Measurements from ENCODE around the gene TMEM132D.

The TMEM132D gene

DNA sequence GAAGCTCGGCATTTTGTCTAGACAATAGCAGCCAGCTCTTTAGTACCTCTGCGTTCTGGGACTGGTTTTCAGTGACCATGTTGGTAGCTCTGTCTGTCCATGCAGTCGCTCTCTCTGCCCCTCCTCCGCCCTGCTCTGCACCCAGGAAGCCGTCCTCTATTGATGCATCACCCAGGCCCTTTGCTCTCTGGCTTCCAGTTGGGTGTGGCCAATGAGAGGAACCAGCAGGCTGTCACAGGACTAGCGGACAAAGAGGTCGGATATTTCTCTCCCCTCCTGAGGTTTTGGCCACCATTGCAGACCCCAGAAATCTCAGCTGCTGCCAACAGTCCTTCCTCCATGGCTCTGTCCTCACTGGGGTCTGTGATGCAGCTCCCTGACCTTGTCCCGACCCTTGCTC lies 180.6 kb downstream of the TMEM132D start:
- no peak for DNase-seq (ENCODE audit: low read depth in 2 of 2)

DNA sequence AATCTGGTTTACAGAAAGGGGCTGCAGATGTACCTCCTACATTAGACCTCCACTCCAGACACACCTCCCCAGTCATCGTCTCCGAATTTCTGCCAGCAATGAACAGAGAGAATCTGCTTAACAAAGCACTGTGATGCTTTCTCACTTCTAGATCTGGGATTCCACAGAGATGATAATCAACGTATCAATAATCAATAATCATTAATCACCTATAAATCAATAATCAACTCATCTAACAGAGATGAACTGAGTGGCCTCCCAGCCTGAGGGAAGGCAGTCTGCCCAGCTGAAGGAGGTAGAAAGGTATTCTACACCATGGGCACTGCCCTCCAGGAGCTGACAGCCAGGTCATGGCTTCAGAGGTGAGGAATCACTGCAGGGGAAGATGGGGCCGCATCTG lies 183.2 kb downstream of the TMEM132D start:
- DNase-seq (ENCODE audit: low read depth in 2 of 2) = no peak

DNA sequence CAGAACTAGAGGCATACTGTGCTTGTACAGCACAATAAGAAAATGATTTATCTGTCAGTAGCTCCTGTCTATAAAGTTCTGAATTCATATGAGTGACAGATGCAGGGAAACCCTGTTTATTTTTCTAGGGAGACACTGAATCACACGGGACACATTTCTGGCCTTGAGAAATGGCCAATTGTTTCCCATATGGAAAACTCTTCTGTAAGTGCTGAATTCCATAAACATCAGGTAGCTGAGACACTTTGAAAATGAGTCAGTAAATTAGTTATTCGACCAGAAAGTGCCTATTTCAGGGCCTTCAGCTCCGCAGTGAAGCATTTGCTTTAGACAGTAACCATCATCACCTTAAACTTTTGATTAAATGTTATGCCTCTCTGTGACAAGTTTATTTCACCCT lies 184.4 kb downstream of the TMEM132D start:
- no peak for DNase-seq (ENCODE audit: low read depth in 2 of 2)

DNA sequence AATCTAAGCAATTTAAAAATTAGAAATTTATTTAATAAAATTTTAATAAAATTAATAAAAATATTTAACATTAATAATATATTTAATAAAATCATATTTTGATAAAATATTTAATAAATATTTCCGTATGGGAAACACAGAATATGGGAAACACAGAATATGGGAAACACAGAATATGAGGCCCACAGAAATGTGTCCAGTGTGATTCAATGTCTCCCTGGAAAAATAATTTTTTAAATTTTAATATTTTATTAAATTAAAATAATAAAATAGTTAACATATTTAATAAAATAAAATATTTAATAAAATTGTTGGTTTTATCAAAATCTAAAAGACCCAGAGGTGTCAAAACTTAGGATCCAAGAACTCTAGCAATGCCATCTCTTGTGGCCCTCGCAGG lies 186.4 kb downstream of the TMEM132D start:
- DNase-seq (ENCODE audit: low read depth in 2 of 2) = no peak

DNA sequence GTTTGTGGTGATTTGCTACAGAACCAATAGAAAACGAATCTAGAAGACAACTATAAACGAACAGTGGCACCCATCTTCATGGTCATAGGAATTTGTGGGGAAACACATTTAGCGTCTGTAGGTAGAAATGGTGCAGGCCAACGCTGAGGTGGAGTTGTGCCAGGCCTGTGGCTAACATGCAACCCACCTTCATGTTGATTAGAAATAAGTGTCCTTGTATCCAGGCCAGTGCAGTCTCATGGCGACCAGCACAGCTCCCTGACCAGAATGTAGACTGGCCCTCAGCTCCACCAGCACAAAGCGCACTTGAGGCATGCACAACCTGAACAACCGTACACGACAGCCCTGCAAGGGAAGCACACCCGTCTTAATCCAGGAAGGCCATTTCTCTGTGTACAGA lies 187.0 kb downstream of the TMEM132D start:
- no peak for DNase-seq (ENCODE audit: low read depth in 2 of 2)

DNA sequence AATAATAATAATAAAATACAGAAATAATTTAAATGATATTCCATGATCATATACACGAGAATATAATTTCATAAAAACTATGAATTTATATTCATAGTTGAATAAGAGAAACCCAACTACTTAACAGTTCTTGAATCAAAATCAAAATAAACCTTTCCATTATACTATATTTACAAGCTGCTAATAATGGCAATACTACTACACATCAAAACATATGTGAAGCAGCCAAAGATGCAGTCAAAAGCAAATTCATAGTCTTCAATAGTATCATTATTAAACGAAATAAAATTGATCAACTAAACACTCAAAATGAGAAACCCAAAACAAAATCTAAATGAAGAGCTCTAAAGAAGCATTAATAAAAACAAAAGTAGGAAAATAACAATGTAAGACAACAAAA lies 197.1 kb downstream of the TMEM132D start:
- no peak for DNase-seq (ENCODE audit: low read depth in 2 of 2)

DNA sequence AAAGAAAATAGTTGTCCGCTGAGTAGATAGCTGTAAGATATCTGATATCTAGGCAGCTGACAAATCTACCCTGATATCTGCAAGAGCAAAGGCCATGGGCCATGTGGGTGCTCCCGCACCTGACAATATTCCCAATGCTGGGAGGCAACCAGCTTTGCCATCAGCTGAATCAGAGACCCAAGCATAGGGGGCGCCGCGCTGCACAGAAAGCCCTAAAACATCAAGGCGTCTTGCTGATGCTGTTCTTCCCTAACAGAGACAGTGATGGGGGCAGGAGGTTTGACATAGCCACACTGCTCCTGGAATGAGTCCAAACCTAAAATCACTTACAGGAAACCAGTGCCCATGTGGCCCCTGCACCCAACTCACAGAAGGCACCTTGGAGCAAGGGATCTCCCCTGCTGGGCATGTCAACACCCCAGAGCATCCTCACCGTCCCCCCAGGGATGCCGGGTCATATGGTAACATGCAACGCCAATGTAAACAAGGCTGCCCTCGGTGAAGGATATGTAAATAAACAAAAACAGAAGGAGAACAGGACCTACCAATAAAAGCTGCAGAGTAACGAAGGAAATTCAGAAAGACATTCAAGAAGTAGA lies 199.5 kb downstream of the TMEM132D start:
- no peak for DNase-seq (ENCODE audit: low read depth in 2 of 2)

DNA sequence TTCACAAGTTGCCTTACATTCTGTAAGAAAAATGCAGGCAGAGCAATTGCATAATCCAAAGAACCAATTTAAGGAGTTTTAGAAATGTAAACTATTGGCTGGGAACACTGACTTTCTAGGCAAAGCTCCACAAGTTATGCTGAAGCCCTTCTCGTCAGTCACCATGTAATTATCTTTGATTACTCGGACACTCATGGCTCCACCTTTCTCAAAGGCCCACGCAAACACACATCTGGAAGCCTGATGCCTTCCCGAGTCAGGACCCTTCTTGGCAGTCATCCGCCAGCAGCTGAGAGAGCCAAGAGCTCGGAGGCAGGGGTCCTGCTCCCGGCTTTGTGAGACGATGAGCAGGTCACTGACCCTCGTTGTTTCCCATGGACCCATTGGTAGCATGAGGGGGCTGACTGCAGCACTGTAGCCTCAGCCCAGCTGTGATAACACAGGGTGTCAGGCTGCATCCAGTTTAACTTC lies 202.2 kb downstream of the TMEM132D start:
- no peak for DNase-seq (ENCODE audit: low read depth in 2 of 2)

DNA sequence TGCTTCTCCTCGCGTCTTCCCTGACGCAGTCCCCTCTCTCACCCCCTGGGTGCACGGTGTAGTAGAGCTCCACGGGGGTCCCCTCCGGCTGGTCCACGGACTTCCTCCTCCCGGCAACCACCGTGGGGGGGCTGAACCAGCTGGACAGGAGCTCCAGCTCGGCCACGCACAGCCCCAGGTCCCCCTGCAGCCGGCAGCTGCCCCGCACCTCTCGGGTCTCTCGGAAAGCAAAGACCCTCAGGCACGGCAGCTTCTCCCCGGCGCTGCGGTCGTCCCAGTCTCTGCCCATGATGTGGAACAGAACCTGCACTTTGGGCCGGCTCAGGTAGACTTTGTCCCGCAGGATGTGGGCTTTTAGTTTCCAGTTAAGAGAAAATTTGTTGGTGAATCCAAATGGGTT lies 203.8 kb downstream of the TMEM132D start:
- DNase-seq (ENCODE audit: low read depth in 2 of 2) = no peak

DNA sequence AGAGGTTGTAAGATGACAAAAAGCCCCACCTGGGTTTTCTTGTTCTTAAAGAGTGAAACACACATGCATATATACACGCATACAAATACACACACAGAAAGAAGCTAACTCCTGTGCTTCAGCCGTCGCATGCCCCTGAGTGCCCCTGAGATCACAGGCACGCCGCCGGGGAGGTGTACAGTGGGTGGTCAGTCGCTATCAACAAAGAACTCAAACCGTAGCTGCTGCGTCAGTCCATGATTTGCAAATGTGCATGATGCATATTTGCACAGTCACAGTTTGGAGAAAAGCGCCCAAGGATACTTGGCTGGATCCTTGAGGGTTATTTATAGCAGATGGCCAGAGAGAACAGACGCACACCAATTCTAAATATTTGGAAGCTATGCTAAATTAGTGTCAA lies 206.9 kb downstream of the TMEM132D start:
- no peak for DNase-seq (ENCODE audit: low read depth in 2 of 2)

DNA sequence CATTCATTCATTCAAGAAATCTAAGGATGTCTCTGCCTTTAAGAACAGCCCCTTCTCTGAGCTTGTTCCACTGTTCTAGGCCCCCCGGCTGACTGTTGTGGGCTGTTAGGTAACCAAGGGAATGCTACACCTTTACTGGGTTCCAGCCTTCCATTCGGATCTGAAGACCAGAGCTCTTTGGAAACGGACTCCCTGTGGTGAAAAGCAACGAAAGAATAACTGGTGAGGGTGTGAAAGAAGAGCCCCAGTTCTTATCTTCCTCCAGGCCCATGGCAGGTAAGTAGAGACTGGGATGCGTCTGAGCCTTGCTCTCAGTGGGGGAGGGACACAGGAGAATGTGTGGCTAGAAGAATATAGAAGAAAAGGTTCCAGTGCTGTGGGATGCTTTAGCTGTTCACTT lies 207.4 kb downstream of the TMEM132D start:
- no peak for DNase-seq (ENCODE audit: low read depth in 2 of 2)

DNA sequence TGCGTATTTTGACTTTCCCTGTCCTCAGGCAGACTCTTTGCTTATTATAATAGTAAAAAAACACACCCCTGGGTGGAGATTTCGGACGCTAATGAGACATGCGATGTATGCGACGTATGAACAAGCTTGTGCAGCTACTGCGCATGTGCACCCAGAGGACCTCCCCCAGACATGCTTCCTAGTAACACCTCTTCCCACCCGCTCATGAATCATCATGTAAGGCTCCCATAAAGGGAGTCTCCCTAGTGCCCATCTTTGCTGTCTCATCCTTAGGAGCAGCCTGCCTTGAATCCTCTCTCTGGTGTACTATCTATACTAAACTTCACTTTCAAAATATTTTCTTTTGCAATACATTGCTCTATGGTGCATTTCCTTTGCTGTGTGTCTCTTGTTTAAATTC lies 210.1 kb downstream of the TMEM132D start:
- no peak for DNase-seq (ENCODE audit: low read depth in 2 of 2)

DNA sequence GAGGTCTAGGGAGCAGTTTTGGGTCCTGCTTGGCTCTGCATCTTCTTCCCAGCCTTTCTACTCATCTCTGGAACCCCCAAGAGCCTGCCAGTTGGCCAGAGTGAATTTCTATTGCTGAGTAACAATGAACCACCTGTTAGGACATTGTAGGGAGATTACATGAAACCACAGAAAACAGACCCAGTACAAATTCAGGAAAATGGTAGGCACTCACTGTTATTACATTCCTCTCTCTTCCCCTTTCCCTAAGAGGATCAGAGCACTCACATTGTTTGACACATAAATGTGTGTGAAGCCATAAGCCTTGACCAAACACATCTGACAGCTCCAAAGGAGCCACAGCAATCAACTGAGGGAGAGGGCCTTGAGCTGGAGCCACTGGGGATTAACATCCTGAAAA lies 216.1 kb downstream of the TMEM132D start:
- DNase-seq (ENCODE audit: low read depth in 2 of 2) = no peak

DNA sequence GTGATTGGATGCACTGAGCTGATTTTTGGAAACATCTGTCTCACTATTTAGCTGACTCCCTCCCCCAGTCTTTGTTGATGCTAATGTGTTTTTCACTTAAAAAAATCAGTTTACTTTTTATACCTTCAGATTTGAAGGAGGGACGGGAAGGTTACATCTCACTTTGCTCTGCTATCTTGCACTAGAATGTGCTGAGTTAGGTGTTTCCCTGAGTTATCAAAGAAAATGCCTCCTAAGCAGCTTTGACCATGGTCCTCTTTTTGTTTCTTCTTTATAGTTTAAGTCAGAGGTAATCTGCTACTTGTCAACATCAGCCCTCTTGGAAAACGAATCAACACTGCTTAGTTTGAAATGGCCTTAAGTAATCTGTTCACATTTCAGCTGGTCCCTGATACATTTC lies 222.0 kb downstream of the TMEM132D start:
- DNase-seq (ENCODE audit: low read depth in 2 of 2) = no peak

DNA sequence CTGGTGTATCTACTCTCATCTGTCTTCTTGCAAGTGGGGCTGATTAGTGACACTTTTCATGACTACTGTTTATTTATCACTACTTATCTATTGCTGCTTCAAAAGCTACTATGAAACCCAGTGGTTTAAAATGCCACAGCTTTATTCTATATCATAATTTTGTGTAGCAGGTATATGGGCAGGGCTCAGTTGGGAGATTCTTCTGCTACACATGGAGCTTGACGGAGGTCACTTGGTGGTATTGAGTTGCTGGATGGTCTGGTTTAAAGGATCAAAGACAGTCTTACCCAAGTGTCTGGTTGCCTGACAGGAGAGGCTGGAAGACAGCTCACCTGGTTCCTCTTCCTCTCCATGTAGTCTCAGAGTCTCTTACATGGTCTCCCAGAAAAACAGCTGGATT lies 222.7 kb downstream of the TMEM132D start:
- DNase-seq (ENCODE audit: low read depth in 2 of 2) = no peak

DNA sequence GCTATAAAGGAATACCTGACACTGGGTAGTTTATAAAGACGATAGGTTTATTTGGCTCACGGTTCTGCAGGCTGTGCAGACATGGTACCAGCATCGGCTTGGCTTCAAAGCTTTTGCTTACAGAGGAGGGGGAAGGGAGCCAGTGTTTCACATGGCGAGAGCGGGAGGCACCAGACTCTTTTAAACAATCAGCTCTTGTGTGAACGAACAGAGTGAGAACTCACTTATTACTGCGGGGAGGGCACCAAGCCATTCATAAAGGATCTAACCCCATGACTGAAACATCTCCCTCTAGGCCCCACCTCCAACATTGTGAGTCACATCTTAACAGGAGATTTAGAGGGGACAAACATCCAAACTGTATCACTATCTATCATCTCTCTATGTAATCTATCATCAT lies 227.4 kb downstream of the TMEM132D start:
- no peak for DNase-seq (ENCODE audit: low read depth in 2 of 2)

DNA sequence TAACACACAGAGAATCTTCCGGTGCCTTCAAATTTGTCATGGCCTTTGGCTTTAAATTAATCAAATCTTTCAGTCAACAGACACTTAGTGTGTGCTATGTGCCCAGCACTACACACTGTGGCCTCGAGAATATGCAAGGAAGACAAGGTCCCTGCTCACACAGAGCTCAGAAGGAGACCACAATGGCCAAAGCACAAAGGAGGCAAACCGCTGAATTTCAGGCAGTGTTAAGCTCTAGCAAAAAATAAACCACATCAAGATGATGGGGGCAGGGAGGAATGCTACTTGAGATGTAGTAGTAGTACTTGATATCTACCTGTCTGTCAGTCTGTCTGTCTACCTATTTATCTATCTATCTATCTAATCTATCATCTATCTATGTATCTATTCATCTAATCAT lies 227.9 kb downstream of the TMEM132D start:
- no peak for DNase-seq (ENCODE audit: low read depth in 2 of 2)

DNA sequence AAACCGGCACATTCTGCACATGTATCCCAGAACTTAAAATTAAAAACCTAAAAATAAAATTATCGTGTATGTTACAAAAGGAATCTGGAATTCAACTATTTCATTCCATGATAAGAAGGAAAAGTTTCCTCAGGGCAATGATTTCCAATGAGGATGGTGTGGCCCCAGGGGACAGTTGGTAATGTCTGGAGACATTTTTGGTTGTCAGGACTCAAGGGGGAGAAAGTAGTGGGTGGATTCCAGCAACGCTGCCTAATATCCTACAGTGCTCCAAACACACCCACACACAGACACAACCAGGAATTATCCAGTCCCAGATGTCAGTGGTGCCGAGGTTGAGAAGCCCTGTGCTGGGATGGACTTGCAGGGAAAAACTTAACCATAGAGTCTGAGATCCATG lies 228.3 kb downstream of the TMEM132D start:
- DNase-seq (ENCODE audit: low read depth in 2 of 2) = no peak

DNA sequence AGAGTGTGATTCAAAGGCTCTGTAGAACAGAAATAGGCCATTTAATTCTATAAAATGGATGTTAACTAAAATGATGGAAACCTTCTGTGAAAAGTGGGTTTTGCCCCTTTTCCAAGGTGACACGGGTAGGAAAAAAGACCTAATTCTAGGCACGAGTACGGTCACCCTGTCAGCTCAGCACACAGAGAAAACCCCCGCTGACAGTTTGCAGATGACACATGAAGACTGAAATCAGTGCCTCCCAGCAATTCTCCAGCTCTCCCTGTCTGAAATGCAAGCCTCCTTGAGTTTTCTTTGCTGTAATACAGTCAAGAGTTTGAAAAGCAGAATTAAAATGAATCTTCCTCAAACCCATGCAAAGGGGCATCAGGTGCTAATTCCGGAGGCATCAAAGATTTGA lies 230.0 kb downstream of the TMEM132D start:
- no peak for DNase-seq (ENCODE audit: low read depth in 2 of 2)

DNA sequence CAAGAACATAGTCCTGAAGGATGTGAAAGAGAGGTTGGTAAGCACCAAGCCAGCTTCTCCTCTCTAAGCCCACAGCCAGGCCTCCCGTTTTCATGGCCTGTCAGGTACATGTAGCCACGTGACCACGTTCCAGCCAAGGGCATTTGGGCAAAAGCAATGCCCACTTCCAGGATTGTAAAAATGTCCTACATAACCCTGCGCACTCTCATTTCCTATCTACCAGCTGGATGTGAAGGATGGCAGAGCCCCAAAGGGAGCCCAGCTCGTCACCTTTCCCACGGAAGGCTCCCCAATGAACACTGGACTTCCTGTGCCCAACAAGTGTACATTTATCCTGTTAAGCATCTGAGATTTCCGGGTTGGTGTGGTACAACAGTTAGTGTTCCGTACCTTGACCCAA lies 231.7 kb downstream of the TMEM132D start:
- no peak for DNase-seq (ENCODE audit: low read depth in 2 of 2)

DNA sequence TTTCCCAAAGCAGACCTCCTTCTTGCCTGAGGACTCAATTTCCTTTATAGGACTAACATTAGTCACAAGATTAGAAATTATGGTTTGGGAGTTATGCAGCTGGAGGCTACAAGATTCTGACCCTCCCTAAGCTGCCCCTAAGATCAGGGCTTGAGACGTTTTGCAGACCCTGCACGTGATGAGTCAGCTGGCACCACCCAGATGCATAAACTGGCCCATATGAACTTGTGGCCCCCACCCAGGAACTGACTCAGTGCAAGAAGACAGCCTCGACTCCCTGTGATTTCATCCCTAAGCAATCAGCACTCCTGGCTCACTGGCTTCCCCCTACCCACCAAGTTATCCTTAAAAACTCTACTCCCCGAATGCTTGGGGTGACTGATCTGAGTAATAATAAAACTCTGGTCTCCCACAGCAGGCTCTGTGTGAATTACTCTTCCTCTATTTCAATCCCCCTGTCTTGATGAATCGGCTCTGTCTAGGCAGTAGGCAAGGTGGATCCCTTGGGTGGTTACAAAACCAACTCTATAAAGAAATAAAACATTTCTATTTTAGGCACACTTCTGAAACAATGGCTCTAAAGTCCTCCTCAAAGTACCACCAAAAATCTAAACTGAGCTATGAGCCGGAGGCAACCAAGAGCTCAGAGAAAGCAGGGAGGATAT lies 233.4 kb downstream of the TMEM132D start:
- no peak for DNase-seq (ENCODE audit: low read depth in 2 of 2)

DNA sequence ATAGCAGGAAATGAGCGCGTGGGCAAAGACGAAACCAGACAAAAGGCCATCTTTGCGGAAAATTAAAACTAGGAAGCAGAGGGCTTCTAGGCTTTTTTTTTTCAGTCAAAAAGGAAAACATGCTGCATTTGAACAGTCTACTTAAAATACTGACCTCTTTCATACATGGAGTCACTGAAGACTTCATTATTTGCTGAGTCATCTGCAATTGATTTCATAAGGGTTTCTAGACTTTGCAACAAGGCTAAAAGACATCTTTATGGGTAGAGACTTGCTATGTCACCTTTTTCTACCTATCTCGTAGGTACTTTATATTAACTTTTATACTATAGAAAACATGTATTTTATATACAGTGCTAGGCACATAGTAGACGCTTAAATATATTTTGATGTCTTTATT lies 238.4 kb downstream of the TMEM132D start:
- DNase-seq (ENCODE audit: low read depth in 2 of 2) = no peak

DNA sequence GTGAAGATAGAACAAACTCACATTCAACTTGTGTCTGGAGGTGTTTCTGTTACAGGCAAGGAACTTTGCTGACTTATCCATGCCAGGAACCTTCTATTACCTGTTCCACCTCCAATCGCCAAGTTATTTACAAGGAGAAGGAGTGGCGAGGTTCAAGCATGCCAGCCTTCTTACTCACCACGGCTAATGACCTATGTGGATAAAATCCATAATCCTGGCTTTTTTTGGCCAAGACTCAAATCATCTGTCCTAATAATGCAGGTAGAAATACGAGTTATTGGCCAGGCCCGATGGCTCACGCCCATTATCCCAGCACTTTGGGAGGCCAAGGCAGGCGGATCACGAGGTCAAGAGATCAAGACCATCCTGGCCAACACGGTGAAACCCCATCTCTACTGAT lies 241.6 kb downstream of the TMEM132D start:
- DNase-seq (ENCODE audit: low read depth in 2 of 2) = no peak

DNA sequence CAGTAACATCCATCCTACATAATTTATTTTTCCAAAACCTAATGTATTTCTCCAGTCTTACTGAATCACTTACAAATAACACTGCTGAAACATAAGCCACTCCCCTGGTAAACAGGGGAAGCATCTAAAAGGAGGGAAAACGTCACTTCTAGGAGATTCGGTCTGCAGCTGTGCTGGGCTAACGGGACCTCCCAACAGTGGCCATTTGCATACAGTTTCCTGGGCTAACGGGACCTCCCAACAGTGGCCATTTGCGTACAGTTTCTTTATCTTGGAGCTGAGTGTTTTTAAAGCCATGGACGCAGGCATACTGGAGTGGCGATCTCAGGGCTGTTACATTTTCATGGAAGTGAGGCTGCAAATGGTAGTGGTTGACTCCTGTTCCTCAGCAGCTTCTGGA lies 242.9 kb downstream of the TMEM132D start:
- DNase-seq (ENCODE audit: low read depth in 2 of 2) = no peak

Measured in activated CD4-positive, alpha-beta T cell treated with anti-CD3 and anti-CD28 coated beads for 24 hours (primary cell).